Measurements from ENCODE around the gene EEFSEC. TPM values are rescaled to one million over a fixed set of nuclear protein-coding genes. Genes with fewer than 3 reads are reported as not detected.
A peak's percentile ranks its signal among the peaks of the same experiment; 100 is the strongest.

EEFSEC gene
- total and polyA plus RNA-seq, 10 donors = 8.5 to 19.2 (median 14.2) TPM

GRCh38 chr3:128382221-128382807 is 229.0 kb downstream of the EEFSEC start:
- peaks cover 0 to 4% (median 0%) of the 10 kb centered on the region in 6 donors for H3K4me1 ChIP-seq
- H3K27ac ChIP-seq = no peak overlapping the region
- no peak for TF ChIP-seq CTCF (IDR thresholded peaks at IDR 0.05 in 8 of 11, conservative IDR thresholded peaks at IDR 0.05 in 3 of 11)
- no peak for TF ChIP-seq POLR2A (IDR thresholded peaks at IDR 0.05)
- no peak for TF ChIP-seq POLR2AphosphoS5 (IDR thresholded peaks at IDR 0.05)
- 87 to 93% (median 90%) methylated on average over 9 to 14 of the region's 14 CpGs for WGBS, 5 donors
- DNase-seq = no peak
- no peaks in the 10 kb centered on the region for H3K9me3 ChIP-seq
- H3K27me3 ChIP-seq (replicated peaks in 1 of 7) = no peaks in the 10 kb centered on the region
- intact Hi-C loops (cut with DNase I; ENCODE audit: low total_unique reads) = no loop called here
- H3K36me3 ChIP-seq = peaks cover 0 to 17% (median 0%) of the 10 kb centered on the region in 6 donors
- no peak overlapping the region for H3K4me3 ChIP-seq

- no peaks in the 10 kb centered on the region for H3K9me3 ChIP-seq
- H3K27ac ChIP-seq = no peak overlapping the region
- DNase-seq = no peak
- H3K4me1 ChIP-seq = peaks cover 0 to 10% (median 0%) of the 10 kb centered on the region in 6 donors
- WGBS, 5 donors = 85 to 93% (median 87%) methylated on average over 10 to 11 of the region's 11 CpGs
- no peaks in the 10 kb centered on the region for H3K27me3 ChIP-seq (replicated peaks in 1 of 7)
- TF ChIP-seq POLR2AphosphoS5 (IDR thresholded peaks at IDR 0.05) = peak in 1 of 3 donors; percentile 34
- TF ChIP-seq CTCF (IDR thresholded peaks at IDR 0.05 in 8 of 11, conservative IDR thresholded peaks at IDR 0.05 in 3 of 11) = no peak
- intact Hi-C loops (cut with DNase I; ENCODE audit: low total_unique reads) = no loop called here
- no peak overlapping the region for H3K4me3 ChIP-seq
- H3K36me3 ChIP-seq = peaks cover 0 to 24% (median 0%) of the 10 kb centered on the region in 6 donors
Observed at GRCh38 chr3:128383316-128384235, 230.3 kb downstream of the EEFSEC start.

GRCh38 chr3:128385080-128385832 is 232.0 kb downstream of the EEFSEC start:
- Histone ChIP-seq H3K9me3 (no peaks in the 10 kb centered on the region), H3K27ac (no peak overlapping the region), H3K36me3 (peaks cover 0 to 21% (median 0%) of the 10 kb centered on the region in 6 donors), H3K4me3 (no peak overlapping the region), H3K27me3 (replicated peaks in 1 of 7) (no peaks in the 10 kb centered on the region), H3K4me1 (peaks cover 0 to 20% (median 1%) of the 10 kb centered on the region in 6 donors)
- DNase-seq = no peak
- intact Hi-C loops (cut with DNase I; ENCODE audit: low total_unique reads) = no loop called here
- TF ChIP-seq CTCF (IDR thresholded peaks at IDR 0.05 in 8 of 11, conservative IDR thresholded peaks at IDR 0.05 in 3 of 11) (no peak), POLR2A (IDR thresholded peaks at IDR 0.05) (no peak), POLR2AphosphoS5 (IDR thresholded peaks at IDR 0.05) (no peak)
- 83 to 92% (median 88%) methylated on average over 11 of the region's 11 CpGs for WGBS, 5 donors
